DMS53 treated with DMSO at 0.1 percent for 48 hours (cell line): ENCODE measurements around the gene TTC27.
"Not testable (repeated sequence)": the region's sequence is repeated elsewhere in the genome, so short reads cannot be mapped to it uniquely, and the experiment has no call there.

Experiments used
- DNase-seq: peaks from one replicate; lab custom pipeline; 2025; ENCODE audit not compliant: unreplicated experiment; lab: John Stamatoyannopoulos, UW

The TTC27 gene

GRCh38 chr2:32627814-32628579 is at the start of gene TTC27:
Gene TTC27, plus strand, starts transcription at chr2:32628050. Its CDS starts 243 bp downstream, at chr2:32628293.
- peak; percentile 80 for DNase-seq

GRCh38 chr2:32591669-32592463 is 36.0 kb upstream of the TTC27 start:
- DNase-seq = no peak

GRCh38 chr2:32594573-32594972 is 33.3 kb upstream of the TTC27 start:
- no peak for DNase-seq

- peak; percentile 9 for DNase-seq
Observed at GRCh38 chr2:32611366-32611765, 16.5 kb upstream of the TTC27 start.

GRCh38 chr2:32611771-32612170 is 16.1 kb upstream of the TTC27 start:
- no peak for DNase-seq

GRCh38 chr2:32614084-32614483 is 13.8 kb upstream of the TTC27 start:
- no peak for DNase-seq

GRCh38 chr2:32617599-32618189 is 10.2 kb upstream of the TTC27 start:
- no peak for DNase-seq

GRCh38 chr2:32622570-32623310 is 5.1 kb upstream of the TTC27 start:
- no peak for DNase-seq

- no peak for DNase-seq
Observed at GRCh38 chr2:32623311-32623706, 4.5 kb upstream of the TTC27 start.

- DNase-seq = no peak
Observed at GRCh38 chr2:32624812-32625211, 3.0 kb upstream of the TTC27 start.

- no peak for DNase-seq
Observed at GRCh38 chr2:32626639-32627221, 1.1 kb upstream of the TTC27 start.

- DNase-seq = peak; percentile 48
Observed at GRCh38 chr2:32627441-32627813, 423 bp upstream of the TTC27 start.

GRCh38 chr2:32632089-32632488 is 4.2 kb downstream of the TTC27 start:
- no peak for DNase-seq

- no peak for DNase-seq
Observed at GRCh38 chr2:32633040-32633439, 5.2 kb downstream of the TTC27 start.

GRCh38 chr2:32638548-32638947 is 10.7 kb downstream of the TTC27 start:
- not testable (repeated sequence) for DNase-seq

- DNase-seq = no peak
Observed at GRCh38 chr2:32641180-32641579, 13.3 kb downstream of the TTC27 start.

- DNase-seq = no peak
Observed at GRCh38 chr2:32647180-32647651, 19.4 kb downstream of the TTC27 start.

GRCh38 chr2:32652555-32653209 is 24.8 kb downstream of the TTC27 start:
- no peak for DNase-seq

- DNase-seq = no peak
Observed at GRCh38 chr2:32656069-32656468, 28.2 kb downstream of the TTC27 start.

- no peak for DNase-seq
Observed at GRCh38 chr2:32663864-32664263, 36.0 kb downstream of the TTC27 start.
